Tibial artery (tissue), 4 donors: ENCODE measurements around the gene MAPRE3.

ENCODE experiments used
- DNase-seq, 2 donors: peaks; one replicate each; pipeline ENCODE4 v3.0.0-alpha.2; 2019
- H3K27ac ChIP-seq, 2 donors: fragments of 200-600 bp; sonication (generic) in 1 of 2; 1 replicate in 1 of 2; 2 replicates in 1 of 2; pipeline ENCODE4 v1.5.1; 2018 to 2019; ENCODE audit warnings: mild to moderate bottlenecking in 1 of 2
- H3K27me3 ChIP-seq, 2 donors: fragments of 200-600 bp; sonication (generic) in 1 of 2; one replicate each; pipeline versions ENCODE4 v1.5.1 to v1.6.0; 2016 to 2019
- H3K36me3 ChIP-seq, 3 donors: fragments of 200-600 bp; sonication (generic) in 2 of 3; one replicate each; pipeline ENCODE4 v1.5.1; 2016 to 2019; ENCODE audit warnings: mild to moderate bottlenecking in 2 of 3
- H3K4me1 ChIP-seq, 4 donors: fragments of 200-600 bp; sonication (generic) in 2 of 4; 1 replicate in 3 of 4; 2 replicates in 1 of 4; pipeline ENCODE4 v1.5.1; 2016 to 2019
- H3K4me3 ChIP-seq, 2 donors: fragments of 200-600 bp; sonication (generic) in 1 of 2; 1 replicate in 1 of 2; 2 replicates in 1 of 2; pipeline ENCODE4 v1.5.1; 2018 to 2019; ENCODE audit warnings: mild to moderate bottlenecking in 2 of 2
- H3K9me3 ChIP-seq, 3 donors: fragments of 200-600 bp; sonication (generic) in 1 of 3; one replicate each; pipeline ENCODE4 v1.5.1; 2016 to 2019
- intact Hi-C: fragments of 100-400 bp; cut with DNase I; formaldehyde crosslinking; loops from one replicate; pipeline ENCODE4 v1.15.0; 2023; ENCODE audit warnings: low total_unique reads
- TF ChIP-seq, protein P1 (sequence below), 2 experiments: fragments of 200-600 bp in 1 of 2; fragments of 450-650 bp in 1 of 2; IDR thresholded peaks; one replicate each; pipeline ENCODE4 v1.5.1; 2017 to 2019; ENCODE audit warnings: antibody characterized with exemption in 2 of 2, mild to moderate bottlenecking in 1 of 2, moderate library complexity in 1 of 2

The MAPRE3 gene

DNA sequence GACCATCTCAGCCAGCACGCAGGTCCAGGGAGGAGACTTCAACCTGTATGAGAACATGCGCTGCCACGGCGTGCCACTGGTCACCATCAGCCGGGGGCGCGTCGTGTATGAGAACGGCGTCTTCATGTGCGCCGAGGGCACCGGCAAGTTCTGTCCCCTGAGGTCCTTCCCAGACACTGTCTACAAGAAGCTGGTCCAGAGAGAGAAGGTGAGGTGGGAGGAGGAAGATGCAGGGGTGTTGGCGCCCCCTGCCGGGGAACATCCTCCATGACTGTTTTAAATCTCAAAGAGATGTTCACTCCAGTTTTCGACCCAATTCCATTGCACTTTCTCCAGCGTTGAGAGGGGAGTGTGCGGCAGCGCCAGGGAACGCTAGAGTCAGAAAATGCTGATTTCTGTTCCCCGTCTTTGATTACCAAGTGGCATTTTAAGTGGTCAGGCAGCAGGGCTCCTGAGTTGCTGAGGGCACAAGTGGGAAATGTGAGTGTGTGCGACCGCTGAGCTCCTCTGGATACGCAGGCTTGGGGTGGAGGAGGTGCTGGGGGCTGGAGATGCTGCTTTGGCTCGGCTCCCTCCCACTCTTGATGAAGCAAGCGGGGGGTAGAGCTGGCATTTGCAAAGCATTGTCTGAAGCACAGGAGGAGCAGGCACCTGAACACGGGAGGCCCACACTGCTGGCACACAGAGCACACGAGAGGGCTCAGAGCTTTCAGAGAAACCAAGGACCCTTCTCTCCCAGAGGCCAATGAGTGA is 27.7 kb upstream of the MAPRE3 start:
- Histone ChIP-seq H3K4me1 (peaks cover 0 to 4% (median 0%) of the 10 kb centered on the region in 4 donors), H3K27me3 (peaks cover 0 to 52% of the 10 kb centered on the region in 2 donors), H3K36me3 (no peaks in the 10 kb centered on the region), H3K9me3 (no peaks in the 10 kb centered on the region), H3K27ac (no peak overlapping the region), H3K4me3 (no peak overlapping the region)
- TF ChIP-seq, protein P1, sequence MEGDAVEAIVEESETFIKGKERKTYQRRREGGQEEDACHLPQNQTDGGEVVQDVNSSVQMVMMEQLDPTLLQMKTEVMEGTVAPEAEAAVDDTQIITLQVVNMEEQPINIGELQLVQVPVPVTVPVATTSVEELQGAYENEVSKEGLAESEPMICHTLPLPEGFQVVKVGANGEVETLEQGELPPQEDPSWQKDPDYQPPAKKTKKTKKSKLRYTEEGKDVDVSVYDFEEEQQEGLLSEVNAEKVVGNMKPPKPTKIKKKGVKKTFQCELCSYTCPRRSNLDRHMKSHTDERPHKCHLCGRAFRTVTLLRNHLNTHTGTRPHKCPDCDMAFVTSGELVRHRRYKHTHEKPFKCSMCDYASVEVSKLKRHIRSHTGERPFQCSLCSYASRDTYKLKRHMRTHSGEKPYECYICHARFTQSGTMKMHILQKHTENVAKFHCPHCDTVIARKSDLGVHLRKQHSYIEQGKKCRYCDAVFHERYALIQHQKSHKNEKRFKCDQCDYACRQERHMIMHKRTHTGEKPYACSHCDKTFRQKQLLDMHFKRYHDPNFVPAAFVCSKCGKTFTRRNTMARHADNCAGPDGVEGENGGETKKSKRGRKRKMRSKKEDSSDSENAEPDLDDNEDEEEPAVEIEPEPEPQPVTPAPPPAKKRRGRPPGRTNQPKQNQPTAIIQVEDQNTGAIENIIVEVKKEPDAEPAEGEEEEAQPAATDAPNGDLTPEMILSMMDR (IDR thresholded peaks at IDR 0.05), result peak; percentile 60 to 68
- intact Hi-C loops, result loop anchor here (5.0 kb wide), 1 partner anchor 95 kb away; the partner anchor contains the start of gene DPYSL5
- DNase-seq, result peak in 1 of 2 donors; percentile 52

DNA sequence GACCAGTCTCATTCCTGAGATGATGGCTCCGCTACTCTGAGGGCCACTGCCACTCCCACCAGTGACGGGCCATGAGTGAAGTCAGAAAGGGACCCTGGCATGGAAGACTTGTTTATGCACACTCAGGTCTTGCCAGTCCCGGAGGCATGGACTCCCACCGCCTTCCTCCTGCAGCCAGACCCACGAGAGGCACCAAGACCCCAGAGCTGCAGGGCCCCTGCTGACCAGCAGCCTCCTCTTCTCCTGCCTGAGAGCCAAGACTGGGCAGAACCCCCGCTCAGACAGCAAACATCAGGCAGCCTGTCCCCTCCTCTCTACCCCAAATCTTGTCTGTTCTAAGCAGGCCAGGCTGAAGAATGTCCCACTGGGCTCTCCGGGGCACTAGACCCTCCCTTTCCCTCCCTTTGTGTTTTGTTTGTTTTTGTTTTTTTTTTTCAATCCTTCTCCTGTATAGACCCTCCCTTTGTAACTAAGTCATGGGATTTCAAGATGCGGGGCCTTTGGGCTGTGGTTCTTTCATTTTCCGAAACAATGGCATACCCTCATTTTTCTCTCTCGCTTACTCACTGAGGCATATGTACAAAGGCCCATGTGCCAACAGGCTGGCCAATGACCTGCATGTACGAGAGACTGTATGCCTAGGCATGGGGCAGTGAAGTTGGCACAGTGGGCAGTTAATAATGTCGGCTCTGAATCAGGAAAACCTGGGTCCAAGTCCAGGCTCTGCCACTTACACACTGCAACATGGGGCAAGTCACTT is 24.3 kb upstream of the MAPRE3 start:
- peaks cover 0 to 4% (median 0%) of the 10 kb centered on the region in 4 donors for H3K4me1 ChIP-seq
- no peak for DNase-seq
- H3K36me3 ChIP-seq, result no peaks in the 10 kb centered on the region
- peaks cover 0 to 79% of the 10 kb centered on the region in 2 donors for H3K27me3 ChIP-seq
- no peak overlapping the region for H3K27ac ChIP-seq
- no peaks in the 10 kb centered on the region for H3K9me3 ChIP-seq
- intact Hi-C loops, result no loop called here
- TF ChIP-seq, protein P1 (IDR thresholded peaks at IDR 0.05), result no peak
- no peak overlapping the region for H3K4me3 ChIP-seq

DNA sequence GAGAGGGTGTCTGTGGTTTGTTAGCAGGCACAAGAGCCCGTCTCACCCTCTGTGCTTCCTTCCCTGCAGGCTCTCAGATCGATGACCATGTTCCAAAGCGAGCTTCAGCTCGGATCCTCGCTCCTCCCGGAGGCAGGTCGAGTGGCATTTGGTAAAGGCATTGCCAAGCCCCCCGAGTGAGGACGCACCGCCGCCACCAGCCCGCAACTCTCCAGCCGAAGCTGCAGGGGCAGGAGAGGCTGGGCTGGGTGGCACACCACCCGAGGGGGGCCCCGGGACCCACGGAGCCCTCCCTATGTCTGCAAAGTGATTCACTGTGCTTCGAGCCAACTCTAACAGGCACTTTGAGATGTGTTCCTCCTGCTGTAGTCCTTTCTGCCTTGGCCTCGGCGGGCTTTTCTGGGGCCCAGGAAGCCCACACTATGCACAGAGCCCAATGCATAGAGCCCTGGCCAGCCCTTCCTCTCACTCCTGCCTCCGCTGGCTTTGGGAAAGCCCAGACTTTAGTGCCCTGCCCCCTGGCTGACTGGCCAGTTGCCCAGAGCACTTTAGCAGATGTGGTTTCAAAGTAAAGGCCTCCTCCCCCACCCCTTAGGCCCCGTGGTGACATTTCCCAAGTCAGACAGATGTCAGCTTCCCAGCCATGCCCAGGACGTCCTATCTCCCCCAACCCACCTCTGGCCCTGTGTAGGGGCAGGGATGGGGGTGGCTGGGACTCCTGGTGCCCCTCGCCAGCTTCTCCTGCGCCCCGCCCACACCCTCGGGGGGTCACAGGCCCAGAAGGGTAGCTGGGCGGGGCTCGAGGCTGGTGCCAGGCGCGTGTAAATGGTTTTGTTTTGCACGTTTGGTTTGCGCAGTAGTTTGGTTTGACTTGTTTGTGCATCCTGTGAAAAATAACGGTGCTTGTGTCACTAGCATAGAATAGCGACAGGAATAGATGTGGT is 23.3 kb upstream of the MAPRE3 start:
- no peak overlapping the region for H3K27ac ChIP-seq
- peaks cover 0 to 79% of the 10 kb centered on the region in 2 donors for H3K27me3 ChIP-seq
- intact Hi-C loops, result no loop called here
- DNase-seq, result peak in 1 of 2 donors; percentile 54
- H3K4me1 ChIP-seq, result peaks cover 0 to 4% (median 0%) of the 10 kb centered on the region in 4 donors
- H3K4me3 ChIP-seq, result no peak overlapping the region
- no peaks in the 10 kb centered on the region for H3K9me3 ChIP-seq
- H3K36me3 ChIP-seq, result no peaks in the 10 kb centered on the region
- TF ChIP-seq, protein P1 (IDR thresholded peaks at IDR 0.05), result no peak

DNA sequence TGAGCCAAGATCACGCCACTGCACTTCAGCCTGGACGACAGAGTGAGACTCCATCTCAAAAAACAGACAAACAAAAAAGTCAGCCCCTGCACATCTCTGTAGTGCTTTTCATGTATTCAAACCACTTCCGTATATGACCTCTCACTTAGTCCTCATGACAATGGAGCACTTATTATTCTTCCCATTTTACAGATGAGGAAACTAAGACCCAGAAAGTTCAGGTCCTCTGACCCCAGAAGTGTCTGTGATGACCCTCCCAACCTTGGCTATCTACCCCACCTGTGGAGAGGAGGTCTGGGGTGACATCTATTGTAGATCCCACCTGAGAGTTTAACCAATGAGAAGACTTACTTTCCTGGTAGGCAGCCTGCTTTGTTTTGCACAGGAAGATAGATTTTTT is 21.6 kb upstream of the MAPRE3 start:
- Histone ChIP-seq H3K27ac (no peak overlapping the region), H3K4me3 (no peak overlapping the region), H3K36me3 (no peaks in the 10 kb centered on the region), H3K4me1 (peaks cover 0 to 4% (median 0%) of the 10 kb centered on the region in 4 donors), H3K27me3 (peaks cover 0 to 68% of the 10 kb centered on the region in 2 donors), H3K9me3 (no peaks in the 10 kb centered on the region)
- TF ChIP-seq, protein P1 (IDR thresholded peaks at IDR 0.05), result no peak
- intact Hi-C loops, result no loop called here
- DNase-seq, result no peak

DNA sequence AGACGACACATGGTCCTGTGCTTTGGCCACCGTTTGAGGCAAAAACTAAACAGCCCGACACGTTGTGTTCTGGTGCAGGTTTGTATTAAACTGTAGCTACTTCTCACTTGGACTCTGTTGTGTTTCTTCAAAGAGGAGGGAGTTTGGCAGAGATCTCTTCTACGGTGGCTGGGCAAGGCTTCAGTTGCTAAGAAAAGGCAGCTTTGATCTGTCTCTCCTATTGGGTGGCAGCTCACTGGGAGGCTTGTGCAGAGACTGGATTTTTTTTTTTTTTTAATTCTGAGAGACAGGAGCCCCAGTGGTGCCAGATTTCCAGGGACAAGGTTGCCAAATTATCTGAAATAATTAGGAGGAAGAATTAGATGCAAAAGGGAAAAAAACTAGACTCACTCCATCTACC is 20.2 kb upstream of the MAPRE3 start:
- Histone ChIP-seq H3K4me1 (peaks cover 0 to 4% (median 0%) of the 10 kb centered on the region in 4 donors), H3K9me3 (no peaks in the 10 kb centered on the region), H3K27me3 (peaks cover 0 to 62% of the 10 kb centered on the region in 2 donors), H3K36me3 (no peaks in the 10 kb centered on the region), H3K4me3 (no peak overlapping the region), H3K27ac (no peak overlapping the region)
- TF ChIP-seq, protein P1 (IDR thresholded peaks at IDR 0.05), result no peak
- intact Hi-C loops, result loop anchor here (10.0 kb wide), 1 partner anchor 335 kb away; the partner anchor contains the start of gene TRIM54
- DNase-seq, result no peak
